Stimulated activated CD4-positive, alpha-beta T cell treated with anti-CD3 and anti-CD28 coated beads, Interleukin-1b, Interleukin-23, amount 100 ng/mL, for 4 hours (primary cell): ENCODE data around the gene BMP7.

ENCODE experiments used
- DNase-seq, 2 donors: peaks; one replicate each; pipeline ENCODE4 v3.0.0-alpha.2; 2020; ENCODE audit warnings: low read depth in 2 of 2

BMP7 gene

DNA sequence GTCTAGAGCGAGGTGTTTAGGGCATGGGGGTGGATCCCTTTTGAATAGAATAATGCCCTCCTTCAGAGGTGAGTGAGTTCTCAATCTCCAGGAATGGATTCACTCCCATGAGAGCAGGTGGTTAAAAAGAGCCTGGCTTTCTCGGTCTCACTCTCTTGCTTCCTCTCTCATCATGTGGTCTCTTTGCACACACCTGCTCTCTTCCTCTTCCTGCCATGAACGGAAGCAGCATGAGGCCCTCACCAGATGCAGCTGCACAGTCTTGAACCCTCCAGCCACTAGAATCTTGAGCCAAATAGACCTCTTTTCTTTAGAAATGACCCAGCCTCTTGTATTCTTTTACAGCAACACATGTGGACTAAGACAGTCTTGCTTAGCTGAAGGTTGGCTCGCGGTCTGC lies 119.3 kb downstream of the BMP7 start:
- no peak for DNase-seq

DNA sequence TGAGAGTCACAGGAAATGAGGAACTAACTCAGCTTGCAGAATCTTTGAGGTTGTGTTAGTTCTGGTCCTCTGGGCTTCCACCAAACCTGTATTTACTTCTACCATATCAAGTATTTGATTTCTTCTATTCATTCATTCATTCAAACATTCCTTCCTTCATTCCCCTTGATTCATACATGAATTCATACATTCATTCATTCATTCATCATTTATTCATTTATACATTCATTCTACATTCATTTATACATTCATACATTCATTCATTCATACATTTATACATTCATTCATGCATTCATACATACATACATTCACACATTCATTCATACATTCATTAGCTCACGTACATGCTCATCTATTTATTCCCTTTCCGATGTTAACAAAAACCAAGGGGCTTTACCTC lies 120.3 kb downstream of the BMP7 start:
- no peak for DNase-seq

DNA sequence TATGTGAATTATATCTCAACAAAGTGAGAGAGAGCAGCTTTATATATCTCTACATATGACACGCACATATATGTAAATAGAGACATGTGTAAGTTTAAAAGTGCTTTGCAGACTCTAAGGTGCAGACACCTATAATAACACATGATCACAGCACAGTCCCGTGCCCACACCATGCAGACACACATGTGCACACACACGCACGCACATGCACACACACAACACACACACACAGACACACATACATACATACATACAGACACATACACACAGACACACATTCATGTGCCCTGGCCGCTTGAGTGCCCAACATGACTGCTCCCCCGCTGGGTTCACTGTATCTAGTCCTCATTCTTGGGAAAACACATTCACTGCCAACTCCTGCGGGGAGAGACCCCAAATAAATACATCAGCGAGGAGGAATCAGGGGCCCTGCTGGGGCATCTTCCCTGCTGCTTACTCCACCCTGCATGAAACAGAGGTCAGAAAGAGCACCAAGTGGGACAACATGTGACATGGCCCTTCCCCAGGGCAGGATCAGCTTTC lies 121.3 kb downstream of the BMP7 start:
- no peak for DNase-seq

GRCh38 chr20:57143173-57143572 lies 123.3 kb downstream of the BMP7 start:
- DNase-seq, result no peak

DNA sequence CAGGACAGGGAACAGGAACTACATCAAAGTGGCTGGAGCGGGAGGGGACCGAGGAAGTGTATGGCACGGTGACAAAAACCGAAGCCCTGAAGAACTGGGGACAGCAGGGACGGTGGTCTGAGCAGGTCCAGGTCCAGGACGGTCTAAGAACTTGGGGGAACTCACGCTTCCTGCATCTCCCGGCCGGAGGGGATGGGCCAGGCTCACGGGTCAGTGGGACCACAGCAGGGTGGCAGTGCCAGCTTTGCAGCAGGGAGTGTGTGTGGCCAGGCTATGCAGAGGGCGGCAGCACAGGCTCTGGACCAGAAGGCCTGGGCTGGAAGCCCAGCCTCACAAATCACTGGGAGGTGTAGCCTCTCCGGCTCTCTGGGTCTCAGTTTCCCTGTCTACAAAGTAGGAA lies 123.8 kb downstream of the BMP7 start:
- no peak for DNase-seq

- DNase-seq, result no peak
Measured at GRCh38 chr20:57141492-57141891, 124.9 kb downstream of the BMP7 start.

- no peak for DNase-seq
Measured at GRCh38 chr20:57140416-57140965, 126.0 kb downstream of the BMP7 start.

DNA sequence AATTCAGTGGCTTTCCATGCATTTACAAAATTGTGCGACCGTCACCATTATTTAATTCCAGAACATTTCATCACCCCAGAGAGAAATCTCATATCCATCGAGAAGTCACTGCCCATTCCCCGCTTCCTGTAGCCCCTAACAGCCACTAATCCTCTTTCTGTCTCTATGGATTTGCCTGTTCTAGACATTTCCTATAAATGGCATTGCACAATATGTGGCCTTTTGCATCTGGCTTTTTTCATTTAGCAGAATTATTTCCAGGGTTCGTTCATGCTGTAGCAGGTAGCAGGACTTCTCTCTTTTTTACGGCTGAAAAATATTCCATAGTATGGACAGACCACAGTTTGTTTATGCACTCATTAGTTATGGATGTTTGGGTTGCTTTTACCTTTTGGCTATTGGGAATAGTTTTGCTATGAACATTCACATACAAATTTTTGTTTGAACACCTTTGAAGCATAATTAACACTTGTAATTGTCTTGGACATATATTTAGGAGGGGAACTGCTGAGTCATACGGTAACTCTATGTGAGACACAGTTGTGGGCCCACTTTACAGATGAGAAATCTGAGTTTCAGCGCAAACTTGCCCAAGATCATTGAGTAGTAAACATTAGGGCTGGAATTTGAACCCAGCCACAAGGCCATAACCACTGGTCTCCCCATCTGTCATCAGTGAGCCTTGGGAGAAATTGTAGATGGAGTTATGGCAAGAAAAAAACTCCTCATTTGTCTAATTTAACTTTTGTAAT lies 126.9 kb downstream of the BMP7 start:
- DNase-seq, result no peak

DNA sequence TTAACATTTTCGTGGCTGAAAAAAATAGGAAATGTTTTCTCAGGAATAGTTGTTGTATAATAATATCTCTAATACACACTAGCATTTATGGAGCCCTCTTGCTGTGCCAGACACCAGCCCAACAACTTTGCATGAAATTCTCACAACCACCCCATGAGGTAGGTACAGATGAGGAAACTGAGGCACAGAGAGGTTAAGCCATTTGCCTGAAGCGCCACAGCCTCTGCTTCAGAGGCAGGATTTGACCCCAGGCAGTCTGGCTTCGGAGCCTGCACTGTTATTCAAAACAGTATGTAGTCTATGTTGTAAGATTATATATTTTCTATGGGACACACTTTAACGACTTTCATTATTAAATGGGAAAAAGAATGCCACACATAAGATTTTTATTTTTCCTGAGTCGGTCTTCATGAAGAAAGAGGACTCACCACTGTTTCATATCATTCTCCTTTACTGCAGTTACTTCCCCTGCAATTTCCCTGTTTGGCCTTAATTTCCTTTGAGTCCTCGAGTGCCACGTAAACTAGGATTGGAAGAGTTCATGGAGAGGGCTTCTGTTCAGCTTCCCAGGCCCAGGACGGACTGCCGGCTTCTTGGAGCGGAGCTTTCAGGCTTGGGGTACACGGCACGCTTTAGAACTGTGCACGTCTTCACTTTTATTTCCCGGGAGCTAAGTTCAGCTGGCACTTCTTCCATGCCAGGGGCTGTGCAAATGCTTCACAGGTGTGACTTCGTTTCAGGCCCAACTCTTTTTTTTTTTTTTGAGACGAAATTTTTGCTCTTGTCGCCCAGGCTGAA lies 128.0 kb downstream of the BMP7 start:
- no peak for DNase-seq

GRCh38 chr20:57137676-57138075 lies 128.8 kb downstream of the BMP7 start:
- no peak for DNase-seq

GRCh38 chr20:57136734-57137133 lies 129.7 kb downstream of the BMP7 start:
- DNase-seq, result no peak

- no peak for DNase-seq
Measured at GRCh38 chr20:57135875-57136274, 130.6 kb downstream of the BMP7 start.

DNA sequence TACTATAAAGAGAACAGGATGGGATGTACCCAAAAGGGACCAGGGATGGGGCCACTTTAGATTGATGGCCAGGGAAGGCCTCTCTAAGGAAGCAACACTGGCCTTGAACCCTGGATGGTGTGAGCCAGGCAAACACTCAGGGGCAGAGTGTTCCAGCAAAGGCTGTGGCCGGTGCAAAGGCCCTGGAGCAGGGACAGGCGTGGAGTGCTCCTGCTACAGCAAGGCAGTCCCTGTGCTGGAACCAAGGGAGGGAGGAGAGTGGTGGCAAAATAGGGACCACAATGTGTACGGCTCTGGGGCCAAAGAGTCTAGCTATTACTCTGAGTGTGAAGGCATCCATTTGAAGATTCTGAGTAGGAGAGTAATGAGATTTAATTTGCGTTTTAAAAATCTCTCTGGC lies 131.6 kb downstream of the BMP7 start:
- DNase-seq, result no peak

- DNase-seq, result no peak
Measured at GRCh38 chr20:57133926-57134650, 132.4 kb downstream of the BMP7 start.

DNA sequence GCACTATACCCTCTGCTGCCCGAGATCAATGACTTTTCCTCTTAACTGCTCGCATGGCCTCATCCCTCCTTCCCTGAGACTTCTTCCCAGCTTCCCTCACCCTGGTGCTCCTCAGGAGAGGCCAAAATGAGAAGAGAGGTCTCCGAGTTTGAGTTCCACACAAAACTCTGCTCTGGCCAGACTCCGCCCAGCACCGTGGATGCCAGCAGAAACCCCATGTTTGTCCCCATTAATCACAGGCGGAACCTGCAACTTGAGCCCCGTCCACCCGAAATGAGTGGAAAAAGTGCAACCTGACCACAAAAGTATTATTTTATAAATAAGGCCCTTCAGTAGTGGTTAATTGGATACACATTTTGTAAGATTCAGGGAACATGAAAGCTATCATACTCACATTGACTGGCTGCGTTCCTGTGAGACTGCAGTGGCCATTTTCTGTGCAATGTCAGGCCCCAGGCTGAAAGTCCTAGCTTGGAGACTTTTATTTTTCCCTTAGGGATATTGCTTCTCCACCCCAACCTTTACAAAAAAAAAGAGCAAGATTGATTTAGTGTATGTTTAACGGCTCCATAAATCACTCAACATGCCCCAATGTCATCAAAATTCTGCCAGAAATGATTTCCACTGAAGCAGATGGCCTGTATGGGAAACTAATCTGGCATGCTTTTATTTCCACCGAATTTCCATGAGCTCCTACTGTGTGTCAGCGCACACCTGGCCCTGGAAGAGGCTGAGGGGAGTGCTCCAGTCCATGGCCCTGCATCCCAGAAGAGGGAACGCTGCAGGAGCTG lies 134.6 kb downstream of the BMP7 start:
- DNase-seq, result no peak

DNA sequence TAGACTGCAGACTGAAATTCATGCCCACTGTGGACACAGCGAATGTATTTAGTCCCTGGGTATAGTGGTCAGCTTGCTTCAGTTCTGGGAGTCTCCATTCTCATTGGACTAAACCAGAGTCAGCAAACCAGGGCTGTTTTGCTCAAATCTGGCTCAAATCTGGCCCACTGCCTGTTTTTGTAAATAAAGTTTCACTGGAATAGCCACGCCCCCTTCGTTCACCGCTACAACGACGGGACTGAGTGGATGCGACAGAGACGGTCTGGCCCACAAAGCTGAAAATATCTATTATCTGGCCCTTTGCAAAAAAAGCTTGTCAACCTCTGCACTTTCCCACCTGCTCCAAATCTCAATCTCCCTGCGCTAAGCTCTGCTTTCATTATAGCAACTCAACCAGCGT lies 135.4 kb downstream of the BMP7 start:
- DNase-seq, result no peak

GRCh38 chr20:57130160-57130772 lies 136.2 kb downstream of the BMP7 start:
- no peak for DNase-seq

DNA sequence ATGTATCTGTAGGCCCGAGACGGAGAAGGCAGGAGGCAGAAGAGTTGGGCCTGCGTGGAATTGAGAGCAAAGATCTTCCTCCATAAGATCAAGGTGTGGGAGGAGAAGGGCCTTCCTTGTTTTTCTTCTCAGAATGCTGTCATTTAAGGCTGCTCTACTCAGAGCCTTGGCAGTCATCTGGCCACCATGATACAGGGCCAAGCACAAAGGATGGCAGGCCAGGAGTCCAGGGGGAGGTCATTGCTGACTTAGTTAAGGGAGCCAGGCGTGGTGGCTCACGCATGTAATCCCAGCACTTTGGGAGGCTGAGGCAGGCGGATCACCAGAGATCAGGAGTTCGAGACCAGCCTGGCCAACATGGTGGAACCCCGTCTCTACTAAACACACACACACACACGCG lies 137.1 kb downstream of the BMP7 start:
- no peak for DNase-seq

GRCh38 chr20:57128044-57128757 lies 138.2 kb downstream of the BMP7 start:
- DNase-seq, result no peak

DNA sequence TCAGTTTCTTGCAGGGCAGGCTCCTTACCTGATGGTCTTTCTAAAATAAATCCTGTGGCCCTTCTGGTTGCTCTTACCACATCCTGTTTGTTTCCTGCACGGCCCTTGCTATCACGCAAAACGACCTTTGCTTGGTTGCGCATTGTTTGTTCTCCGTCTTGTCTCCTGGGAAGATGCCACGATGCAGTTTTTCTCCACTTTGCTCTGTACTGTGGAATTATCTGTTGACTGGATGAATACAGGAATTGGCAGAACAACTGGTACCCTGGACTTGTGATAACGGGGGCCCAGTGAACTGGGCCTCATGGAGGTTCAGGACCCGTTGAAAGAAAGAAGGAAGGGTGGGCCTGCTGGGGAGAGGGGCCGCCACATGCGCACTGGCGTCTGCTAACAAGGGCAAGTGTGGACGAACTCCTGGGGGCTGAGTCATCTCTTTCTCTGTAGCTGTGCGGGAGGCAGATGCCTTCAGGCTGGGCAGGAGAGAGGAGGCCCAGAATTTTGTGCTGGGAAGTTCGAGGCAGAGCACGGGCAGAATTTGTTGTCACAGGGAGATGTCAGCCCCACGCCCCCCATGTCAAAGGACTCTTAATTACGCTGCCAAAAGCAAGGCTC lies 139.9 kb downstream of the BMP7 start:
- no peak for DNase-seq
